NCI-H1105 (cell line): ENCODE measurements around the gene HFE.
"Not testable (repeated sequence)": the region's sequence is repeated elsewhere in the genome, so short reads cannot be mapped to it uniquely, and the experiment has no call there.

ENCODE experiments used
- DNase-seq: peaks from one replicate; lab custom pipeline; 2025; lab: John Stamatoyannopoulos, UW

Gene HFE

DNA sequence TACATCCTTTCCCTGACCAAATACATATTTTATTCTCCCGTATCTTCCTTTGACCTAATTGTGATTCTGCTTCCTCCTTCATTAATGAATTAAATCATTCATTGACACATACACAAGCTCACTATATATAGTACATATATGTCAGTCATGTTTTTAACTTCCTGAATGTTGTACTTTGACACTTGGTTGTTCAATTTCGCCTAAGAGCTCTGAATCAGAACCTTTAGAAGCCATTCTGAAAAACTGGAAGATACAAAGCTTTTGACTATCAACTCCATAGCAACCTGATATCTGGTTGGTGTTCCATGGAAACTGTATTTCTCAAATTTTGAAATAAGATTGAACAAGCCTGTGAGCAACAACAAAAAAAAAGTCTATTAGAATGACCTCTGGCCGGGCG, 27.3 kb upstream of the HFE start:
- DNase-seq: no peak

DNA sequence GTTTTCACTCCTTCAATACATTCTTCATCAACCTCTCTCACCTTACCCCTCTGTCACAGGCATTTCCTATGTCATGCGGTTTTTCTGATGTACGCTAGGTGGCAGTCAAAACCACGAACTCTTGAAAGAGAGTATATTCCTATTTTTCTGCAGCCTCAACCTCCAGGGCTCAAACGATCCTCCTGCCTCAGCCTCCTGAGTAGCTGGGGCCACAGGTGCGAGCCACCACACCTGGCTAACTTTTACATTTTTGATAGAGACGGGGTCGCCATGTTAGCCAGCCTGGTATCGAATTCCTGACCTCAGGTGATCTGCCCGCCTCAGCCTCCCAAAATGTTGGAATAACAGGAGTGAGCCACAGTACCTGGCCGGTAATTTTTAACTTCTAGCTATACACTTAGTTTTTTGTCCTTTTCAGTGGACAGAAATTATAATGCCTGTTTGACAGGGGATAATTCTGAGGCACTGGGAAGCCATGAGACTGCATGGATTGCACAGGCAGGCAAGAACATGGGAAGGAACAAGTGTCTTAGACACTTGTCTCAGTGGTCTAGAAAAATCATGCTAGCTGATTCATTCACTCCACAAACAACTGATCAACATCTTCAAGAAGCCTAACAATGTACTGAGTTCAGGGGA, 22.5 kb upstream of the HFE start:
- no peak for DNase-seq

DNA sequence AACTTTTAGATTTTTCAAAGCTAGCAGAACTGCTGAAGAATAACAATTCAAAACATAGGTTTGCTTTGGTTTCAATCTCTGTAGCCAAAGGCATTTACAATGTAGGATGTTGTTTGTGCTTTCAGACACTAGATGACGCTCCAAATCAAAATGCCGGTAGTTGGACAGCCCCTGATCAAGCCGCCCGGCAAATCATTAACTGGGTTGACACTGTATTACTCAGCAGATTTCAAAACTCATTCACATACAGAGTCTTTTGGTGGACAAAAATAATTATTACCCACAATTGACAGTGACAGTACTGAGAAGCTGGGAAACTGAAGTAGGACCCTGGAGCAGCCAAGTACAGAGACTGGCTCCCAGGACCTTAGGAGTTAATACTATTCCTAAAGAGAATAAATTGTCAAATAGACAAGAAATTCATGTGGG, 21.3 kb upstream of the HFE start:
- DNase-seq: peak; percentile 40

DNA sequence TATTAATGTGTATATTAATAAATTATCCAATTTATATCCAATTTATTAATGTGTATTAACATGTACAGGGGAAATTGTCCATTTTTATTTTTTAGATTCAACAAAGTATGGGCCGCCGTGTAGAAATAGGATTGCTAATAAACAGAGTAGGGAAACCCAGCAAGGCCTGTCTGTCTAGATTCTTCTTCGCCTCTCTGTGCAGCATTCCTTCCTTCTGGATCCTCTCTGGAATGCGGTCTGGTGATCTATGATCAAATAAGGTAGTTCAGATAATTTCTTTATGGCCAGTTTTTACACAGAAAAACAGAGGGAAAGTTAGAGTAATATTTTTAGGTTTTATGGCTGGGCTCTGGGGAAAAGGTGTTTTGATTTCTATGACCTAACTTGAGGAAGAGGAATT, 19.9 kb upstream of the HFE start:
- DNase-seq: no peak

DNA sequence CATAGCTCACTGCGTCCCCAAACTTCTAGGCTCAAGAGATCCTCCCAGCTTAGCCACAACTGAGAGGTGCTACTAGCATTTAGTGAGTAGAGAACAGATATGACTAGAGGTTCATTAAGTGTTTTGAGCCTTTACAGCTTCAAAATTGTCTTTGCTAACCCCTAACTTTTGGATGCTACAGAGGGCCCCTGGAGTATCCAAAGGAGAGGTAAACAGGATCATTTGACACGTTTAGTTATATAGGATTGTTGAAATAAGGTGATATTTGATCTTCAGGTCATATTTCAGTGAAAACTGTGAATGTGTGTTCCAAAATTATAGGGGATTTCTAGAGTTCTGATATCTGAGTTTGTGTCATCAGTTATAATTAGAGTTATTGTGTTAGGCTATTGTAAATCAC, 19.2 kb upstream of the HFE start:
- DNase-seq: no peak

DNA sequence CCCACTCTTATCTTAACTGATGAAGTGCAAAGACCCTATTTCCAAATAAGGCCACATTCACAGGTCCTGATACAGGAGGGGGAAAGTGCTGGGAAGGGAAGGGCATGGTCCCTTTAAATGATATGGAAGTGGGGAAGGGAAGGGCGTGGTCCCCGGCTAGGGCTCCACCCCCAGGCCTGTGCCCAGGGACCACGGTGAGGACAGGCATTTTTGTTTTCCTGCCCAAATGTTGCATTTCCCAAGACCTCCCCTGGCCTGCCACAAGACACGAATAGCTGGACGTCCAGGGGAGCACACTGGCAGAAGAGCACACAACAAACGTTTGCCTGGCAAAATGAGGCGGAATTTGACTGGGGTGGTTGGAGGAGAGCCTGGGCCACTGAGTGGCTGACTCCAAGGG, 16.1 kb upstream of the HFE start:
- no peak for DNase-seq

DNA sequence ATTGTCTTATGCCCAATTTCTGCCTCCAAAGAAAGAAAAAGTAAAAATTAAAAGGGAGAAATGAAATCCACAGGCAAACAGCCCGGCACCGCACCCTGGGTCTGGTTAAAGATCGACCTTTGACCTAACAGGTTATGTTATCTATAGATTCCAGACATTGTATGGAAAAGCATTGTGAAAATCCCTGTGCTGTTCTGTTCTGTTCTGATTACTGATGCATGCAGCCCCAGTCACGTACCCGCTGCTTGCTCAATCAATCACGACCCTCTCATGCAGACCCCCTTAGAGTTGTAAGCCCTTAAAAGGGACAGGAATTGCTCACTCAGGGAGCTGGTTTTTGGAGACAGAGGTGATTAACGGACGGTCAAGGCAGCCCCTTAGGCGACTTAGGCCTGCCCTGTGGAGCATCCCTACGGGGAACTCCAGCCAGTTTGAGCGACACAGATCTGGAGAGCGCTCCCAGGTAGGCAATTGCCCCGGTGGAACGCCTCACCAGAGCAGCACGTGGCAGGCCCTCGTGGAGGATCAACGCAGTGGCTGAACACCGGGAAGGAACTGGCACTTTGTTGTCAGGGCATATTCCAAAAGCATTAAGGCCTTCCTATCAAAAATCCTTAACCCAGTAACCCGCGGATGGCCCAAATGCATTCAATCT, 12.0 kb upstream of the HFE start:
- DNase-seq: no peak

DNA sequence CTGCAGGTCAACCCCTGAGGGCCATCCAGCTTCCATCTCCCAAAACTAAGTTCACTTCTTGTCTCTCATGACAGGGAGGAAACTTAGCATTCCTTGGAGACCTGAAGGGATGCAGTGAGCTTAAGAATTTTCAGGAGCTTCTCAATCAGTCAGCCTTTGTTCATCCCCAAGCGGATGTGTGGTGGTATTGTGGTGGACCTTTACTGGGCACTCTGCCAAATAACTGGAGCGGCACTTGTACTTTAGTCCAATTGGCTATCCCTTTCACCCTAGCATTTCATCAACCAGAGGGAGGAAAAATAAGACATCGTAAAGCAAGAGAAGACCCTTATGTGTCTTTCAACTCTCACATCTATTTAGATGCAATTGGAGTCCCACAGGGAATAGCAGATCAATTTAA, 9.2 kb upstream of the HFE start:
- not testable (repeated sequence) for DNase-seq

DNA sequence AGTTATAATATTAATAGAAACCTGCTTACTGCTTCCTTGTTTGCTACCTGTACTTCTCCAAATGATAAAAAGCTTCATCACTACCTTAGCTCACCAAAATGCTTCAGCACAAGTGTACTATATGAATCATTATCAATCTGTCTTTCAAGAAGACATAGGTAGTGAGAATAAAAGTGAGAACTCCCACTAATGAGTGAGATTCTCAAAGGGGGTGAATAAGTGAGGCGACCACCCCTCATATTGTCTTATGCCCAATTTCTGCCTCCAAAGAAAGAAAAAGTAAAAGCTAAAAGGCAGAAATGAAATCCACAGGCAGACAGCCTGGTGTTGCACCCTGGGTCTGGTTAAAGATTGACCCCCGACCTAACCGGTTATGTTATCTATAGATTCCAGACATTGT, 6.1 kb upstream of the HFE start:
- not testable (repeated sequence) for DNase-seq

DNA sequence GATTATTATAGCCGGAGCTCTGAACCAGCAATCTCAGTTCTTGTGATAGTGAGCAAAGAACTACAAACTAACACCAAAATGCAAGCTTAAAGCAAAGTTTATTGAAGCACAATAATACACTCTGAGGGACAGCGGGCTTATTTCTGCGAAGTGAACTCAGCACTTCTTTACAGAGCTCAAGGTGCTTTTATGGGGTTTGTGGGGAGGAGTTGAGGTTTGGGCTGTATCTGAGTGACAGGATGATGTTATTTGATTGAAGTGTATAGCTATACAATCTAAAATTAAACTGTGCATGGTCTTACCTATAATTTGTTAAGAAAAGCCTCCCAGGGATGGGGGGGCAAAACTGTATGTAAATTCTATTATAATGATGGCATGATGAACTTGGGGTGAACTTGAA, 1.0 kb upstream of the HFE start:
- DNase-seq: no peak

DNA sequence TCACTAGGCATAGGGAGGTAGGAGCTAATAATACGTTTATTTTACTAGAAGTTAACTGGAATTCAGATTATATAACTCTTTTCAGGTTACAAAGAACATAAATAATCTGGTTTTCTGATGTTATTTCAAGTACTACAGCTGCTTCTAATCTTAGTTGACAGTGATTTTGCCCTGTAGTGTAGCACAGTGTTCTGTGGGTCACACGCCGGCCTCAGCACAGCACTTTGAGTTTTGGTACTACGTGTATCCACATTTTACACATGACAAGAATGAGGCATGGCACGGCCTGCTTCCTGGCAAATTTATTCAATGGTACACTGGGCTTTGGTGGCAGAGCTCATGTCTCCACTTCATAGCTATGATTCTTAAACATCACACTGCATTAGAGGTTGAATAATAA, 1.1 kb downstream of the HFE start:
- DNase-seq: no peak

DNA sequence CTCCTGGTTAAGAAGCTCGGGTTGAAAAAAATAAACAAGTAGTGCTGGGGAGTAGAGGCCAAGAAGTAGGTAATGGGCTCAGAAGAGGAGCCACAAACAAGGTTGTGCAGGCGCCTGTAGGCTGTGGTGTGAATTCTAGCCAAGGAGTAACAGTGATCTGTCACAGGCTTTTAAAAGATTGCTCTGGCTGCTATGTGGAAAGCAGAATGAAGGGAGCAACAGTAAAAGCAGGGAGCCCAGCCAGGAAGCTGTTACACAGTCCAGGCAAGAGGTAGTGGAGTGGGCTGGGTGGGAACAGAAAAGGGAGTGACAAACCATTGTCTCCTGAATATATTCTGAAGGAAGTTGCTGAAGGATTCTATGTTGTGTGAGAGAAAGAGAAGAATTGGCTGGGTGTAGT, 2.0 kb downstream of the HFE start:
- DNase-seq: no peak

DNA sequence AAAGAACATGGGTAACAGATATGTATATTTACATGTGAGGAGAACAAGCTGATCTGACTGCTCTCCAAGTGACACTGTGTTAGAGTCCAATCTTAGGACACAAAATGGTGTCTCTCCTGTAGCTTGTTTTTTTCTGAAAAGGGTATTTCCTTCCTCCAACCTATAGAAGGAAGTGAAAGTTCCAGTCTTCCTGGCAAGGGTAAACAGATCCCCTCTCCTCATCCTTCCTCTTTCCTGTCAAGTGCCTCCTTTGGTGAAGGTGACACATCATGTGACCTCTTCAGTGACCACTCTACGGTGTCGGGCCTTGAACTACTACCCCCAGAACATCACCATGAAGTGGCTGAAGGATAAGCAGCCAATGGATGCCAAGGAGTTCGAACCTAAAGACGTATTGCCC, 5.2 kb downstream of the HFE start:
- DNase-seq: no peak

DNA sequence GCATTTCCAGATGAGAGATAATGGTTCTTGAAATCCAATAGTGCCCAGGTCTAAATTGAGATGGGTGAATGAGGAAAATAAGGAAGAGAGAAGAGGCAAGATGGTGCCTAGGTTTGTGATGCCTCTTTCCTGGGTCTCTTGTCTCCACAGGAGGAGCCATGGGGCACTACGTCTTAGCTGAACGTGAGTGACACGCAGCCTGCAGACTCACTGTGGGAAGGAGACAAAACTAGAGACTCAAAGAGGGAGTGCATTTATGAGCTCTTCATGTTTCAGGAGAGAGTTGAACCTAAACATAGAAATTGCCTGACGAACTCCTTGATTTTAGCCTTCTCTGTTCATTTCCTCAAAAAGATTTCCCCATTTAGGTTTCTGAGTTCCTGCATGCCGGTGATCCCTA, 6.8 kb downstream of the HFE start:
- DNase-seq: no peak

DNA sequence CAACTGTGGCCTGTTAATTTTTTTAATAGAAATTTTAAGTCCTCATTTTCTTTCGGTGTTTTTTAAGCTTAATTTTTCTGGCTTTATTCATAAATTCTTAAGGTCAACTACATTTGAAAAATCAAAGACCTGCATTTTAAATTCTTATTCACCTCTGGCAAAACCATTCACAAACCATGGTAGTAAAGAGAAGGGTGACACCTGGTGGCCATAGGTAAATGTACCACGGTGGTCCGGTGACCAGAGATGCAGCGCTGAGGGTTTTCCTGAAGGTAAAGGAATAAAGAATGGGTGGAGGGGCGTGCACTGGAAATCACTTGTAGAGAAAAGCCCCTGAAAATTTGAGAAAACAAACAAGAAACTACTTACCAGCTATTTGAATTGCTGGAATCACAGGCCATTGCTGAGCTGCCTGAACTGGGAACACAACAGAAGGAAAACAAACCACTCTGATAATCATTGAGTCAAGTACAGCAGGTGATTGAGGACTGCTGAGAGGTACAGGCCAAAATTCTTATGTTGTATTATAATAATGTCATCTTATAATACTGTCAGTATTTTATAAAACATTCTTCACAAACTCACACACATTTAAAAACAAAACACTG, 10.1 kb downstream of the HFE start:
- peak; percentile 46 for DNase-seq

DNA sequence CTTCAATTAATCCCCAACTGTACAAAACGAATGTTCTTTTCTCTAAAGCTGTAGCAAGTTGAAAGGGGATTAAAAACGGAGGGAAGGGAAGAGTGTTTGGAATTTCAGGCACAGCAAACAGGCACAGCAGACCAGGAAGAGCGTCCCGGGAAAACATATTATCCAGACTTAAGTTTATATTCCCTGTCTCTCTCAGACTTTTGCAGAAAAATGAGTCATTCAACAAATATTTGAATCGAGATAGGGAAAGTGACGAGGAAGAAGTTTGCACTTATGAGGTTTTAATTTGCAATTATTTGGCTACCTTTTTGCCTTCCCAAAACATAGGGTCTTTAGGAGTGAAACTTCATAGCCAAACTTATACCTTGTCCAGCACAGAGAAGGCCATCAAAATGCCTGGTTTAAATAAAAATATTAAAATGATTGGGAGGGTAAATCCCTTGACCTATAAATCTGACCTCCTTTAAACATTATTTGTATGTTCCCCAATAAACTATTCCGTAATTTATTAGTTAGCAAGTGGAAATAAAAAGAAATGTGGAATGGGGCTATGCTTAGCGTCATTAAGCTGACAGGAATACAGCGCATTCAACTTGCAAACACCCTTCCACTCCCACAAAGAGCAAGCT, 16.0 kb downstream of the HFE start:
- no peak for DNase-seq

DNA sequence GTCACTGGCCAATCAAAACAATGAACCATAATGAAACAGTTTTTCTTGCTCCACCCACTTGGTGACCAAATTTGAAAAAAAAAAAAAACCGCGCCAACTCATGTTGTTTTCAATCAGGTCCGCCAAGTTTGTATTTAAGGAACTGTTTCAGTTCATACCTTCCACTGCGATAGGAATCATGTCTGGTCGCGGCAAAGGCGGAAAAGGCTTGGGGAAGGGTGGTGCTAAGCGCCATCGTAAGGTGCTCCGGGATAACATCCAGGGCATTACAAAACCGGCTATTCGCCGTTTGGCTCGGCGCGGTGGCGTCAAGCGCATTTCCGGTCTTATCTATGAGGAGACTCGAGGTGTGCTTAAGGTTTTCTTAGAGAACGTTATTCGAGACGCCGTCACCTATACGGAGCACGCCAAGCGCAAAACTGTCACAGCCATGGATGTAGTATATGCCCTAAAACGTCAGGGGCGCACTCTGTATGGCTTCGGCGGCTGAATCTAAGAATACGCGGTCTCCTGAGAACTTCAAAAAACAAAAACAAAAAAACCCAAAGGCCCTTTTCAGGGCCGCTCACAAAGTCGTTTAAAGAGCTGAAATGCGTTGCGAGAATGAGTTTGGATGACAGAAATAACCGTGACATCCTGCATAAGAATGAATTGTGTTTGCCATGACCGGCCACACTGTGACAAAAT, 16.7 kb downstream of the HFE start:
- DNase-seq: no peak

DNA sequence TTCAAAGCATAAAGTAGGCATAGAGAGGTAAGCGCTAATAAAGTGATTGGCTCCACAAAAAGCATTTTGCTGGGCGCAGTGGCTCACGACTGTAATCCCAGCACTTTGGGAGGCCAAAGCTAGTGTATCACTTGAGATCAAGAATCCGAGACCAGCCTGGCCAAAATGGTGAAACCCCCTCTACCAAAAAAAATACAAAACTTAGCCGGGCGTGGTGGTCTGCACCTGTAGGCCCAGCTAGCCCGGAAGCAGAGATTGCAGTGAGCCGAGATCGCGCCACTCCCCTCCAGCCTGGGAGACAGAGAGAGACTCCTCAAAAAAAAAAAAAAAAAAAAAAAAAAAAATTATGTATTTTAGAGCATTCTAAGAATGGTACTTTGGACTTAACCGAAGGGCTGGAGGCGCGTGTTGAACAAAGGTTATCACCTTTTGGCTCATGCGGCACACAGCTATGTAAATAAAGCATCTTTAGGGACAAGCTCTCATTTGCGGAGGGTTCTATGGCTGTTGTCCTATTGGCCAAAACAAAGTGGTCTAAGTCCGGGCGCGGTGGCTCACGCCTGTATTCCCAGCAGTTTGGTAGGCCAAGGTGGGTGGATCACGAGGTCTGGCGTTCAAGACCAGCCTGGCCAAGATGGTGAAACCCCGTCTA, 17.4 kb downstream of the HFE start:
- DNase-seq: no peak

DNA sequence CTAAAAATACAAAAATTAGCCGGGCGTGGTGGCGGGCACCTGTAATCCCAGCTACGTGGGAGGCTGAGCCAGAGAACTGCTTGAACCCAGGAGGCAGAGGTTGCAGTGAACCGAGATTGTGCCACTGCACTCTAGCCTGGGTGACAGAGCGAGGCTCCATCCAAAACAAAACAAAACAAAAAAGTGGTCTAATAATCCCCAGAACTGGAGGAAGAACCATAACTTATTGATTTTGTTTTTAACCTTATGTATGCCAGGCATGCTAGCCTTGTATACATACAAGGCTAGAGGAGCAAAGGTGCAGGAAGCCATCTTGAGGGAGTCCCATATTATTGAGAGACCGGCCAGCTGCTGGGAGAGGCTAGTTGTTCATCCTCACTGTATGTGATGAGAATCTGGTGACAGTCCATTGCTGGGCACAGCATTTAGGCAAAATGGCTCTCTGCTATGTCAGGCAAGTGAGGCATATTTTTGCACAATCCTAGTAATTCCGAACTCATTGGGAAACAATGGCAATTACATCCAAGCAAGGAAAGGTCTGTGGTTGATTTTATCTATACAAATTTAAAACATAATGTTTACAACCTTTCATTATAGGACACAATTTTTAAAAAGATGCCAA, 18.0 kb downstream of the HFE start:
- no peak for DNase-seq

DNA sequence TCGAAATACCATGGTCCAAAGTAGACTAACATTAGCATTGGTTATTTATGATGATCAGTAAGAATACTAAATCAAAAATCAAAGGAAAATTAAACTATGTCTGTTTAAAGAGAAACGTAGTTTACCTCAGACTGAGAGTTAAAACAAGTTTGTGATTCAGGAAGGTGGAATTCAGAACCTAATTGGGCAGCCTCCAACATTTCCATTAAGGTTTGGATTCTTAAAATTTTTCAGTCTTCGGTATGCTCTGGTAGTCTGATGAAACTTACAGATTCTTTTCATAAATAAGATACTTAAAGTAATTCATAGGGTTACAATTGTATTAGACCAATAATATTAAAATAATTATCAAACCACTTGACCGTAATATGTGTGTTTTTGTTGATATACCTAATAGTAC, 18.6 kb downstream of the HFE start:
- DNase-seq: no peak

DNA sequence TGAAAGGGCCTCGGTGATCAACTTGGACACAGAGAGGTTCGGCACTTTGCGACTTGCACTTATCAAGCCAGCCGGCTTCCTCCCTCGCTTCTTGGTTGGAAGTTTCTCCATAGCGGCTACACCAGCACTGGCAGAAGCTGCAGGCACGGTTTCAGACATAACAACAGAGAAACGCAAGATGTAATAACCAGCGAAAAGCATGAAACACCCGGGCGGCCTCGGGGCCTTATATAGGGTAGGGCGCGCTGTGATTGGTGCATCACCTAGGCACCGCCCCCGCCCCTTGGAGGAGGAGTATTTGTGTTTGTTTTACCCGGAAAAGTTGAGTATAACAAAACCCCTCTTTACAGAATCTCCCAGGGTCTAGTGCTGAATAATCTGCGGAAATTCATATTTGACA, 20.7 kb downstream of the HFE start:
- DNase-seq: no peak

DNA sequence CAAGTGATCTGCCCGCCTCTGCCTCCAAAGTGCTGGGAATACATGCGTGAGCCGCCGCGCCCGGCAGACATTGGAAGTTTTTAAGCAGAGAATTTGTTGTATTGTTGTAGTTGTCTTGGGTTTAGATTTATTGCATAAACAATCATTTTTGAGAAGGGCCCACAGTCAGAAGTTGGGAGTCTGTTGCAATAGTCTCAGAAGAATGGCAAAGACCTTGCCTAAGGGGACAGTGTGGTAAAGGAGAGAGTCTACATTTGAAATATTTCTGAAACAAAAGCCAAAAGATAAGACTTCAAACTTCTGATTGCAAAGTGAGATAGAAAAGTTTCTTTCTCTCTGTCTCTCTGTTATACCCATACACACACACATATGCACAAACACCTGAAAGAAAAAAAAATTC, 22.5 kb downstream of the HFE start:
- no peak for DNase-seq
